ENCODE data around the gene MARCHF6.
"Not testable (repeated sequence)": the region's sequence is repeated elsewhere in the genome, so short reads cannot be mapped to it uniquely, and the experiment has no call there.

MARCHF6 gene

GRCh38 chr5:10365782-10366181 is 12.3 kb downstream of the MARCHF6 start:
- no peak overlapping the region for H3K27ac ChIP-seq (ENCODE audit: low read depth, low read length)
- H3K4me1 ChIP-seq (ENCODE audit: control insufficient read depth, insufficient read depth, low read length), result peaks cover 4% of the 10 kb centered on the region
- no peak overlapping the region for H3K4me3 ChIP-seq (ENCODE audit: low read length)
- no peaks in the 10 kb centered on the region for H3K36me3 ChIP-seq (ENCODE audit: control insufficient read depth, insufficient read depth, low read length)
- no peak overlapping the region for H3K9ac ChIP-seq (ENCODE audit: low read length)
- no peaks in the 10 kb centered on the region for H3K27me3 ChIP-seq (ENCODE audit: control insufficient read depth, insufficient read depth, low read length)

- no peaks in the 10 kb centered on the region for H3K27me3 ChIP-seq (ENCODE audit: control insufficient read depth, insufficient read depth, low read length)
- H3K27ac ChIP-seq (ENCODE audit: low read depth, low read length), result no peak overlapping the region
- H3K9ac ChIP-seq (ENCODE audit: low read length), result no peak overlapping the region
- H3K36me3 ChIP-seq (ENCODE audit: control insufficient read depth, insufficient read depth, low read length), result no peaks in the 10 kb centered on the region
- peaks cover 4% of the 10 kb centered on the region for H3K4me1 ChIP-seq (ENCODE audit: control insufficient read depth, insufficient read depth, low read length)
- H3K4me3 ChIP-seq (ENCODE audit: low read length), result no peak overlapping the region
These were observed 13.1 kb downstream of the MARCHF6 start for GRCh38 chr5:10366310-10367272.

GRCh38 chr5:10367579-10367978 is 14.1 kb downstream of the MARCHF6 start:
- peaks cover 4% of the 10 kb centered on the region for H3K4me1 ChIP-seq (ENCODE audit: control insufficient read depth, insufficient read depth, low read length)

GRCh38 chr5:10370931-10371330 is 17.4 kb downstream of the MARCHF6 start:
- Histone ChIP-seq H3K27ac (ENCODE audit: low read depth, low read length) (no peak overlapping the region), H3K4me3 (ENCODE audit: low read length) (no peak overlapping the region), H3K27me3 (ENCODE audit: control insufficient read depth, insufficient read depth, low read length) (no peaks in the 10 kb centered on the region), H3K4me1 (ENCODE audit: control insufficient read depth, insufficient read depth, low read length) (peaks cover 6% of the 10 kb centered on the region), H3K36me3 (ENCODE audit: control insufficient read depth, insufficient read depth, low read length) (no peaks in the 10 kb centered on the region), H3K9ac (ENCODE audit: low read length) (no peak overlapping the region)

More at GRCh38 chr5:10367579-10367978, 14.1 kb downstream of the MARCHF6 start:
- Histone ChIP-seq H3K27ac (ENCODE audit: low read depth, low read length) (no peak overlapping the region), H3K9ac (ENCODE audit: low read length) (no peak overlapping the region), H3K4me3 (ENCODE audit: low read length) (no peak overlapping the region), H3K27me3 (ENCODE audit: control insufficient read depth, insufficient read depth, low read length) (no peaks in the 10 kb centered on the region), H3K36me3 (ENCODE audit: control insufficient read depth, insufficient read depth, low read length) (no peaks in the 10 kb centered on the region)

- H3K4me1 ChIP-seq (ENCODE audit: control insufficient read depth, insufficient read depth, low read length); H3K27me3 ChIP-seq (ENCODE audit: control insufficient read depth, insufficient read depth, low read length); H3K4me3 ChIP-seq (ENCODE audit: low read length); H3K36me3 ChIP-seq (ENCODE audit: control insufficient read depth, insufficient read depth, low read length); H3K9ac ChIP-seq (ENCODE audit: low read length); H3K27ac ChIP-seq (ENCODE audit: low read depth, low read length): not testable (repeated sequence)
These were observed 17.9 kb downstream of the MARCHF6 start for GRCh38 chr5:10371369-10371768.

GRCh38 chr5:10372726-10373709 is 19.5 kb downstream of the MARCHF6 start:
- Histone ChIP-seq H3K4me1 (ENCODE audit: control insufficient read depth, insufficient read depth, low read length) (peaks cover 2% of the 10 kb centered on the region), H3K27me3 (ENCODE audit: control insufficient read depth, insufficient read depth, low read length) (no peaks in the 10 kb centered on the region), H3K36me3 (ENCODE audit: control insufficient read depth, insufficient read depth, low read length) (peaks cover 5% of the 10 kb centered on the region), H3K4me3 (ENCODE audit: low read length) (no peak overlapping the region), H3K9ac (ENCODE audit: low read length) (no peak overlapping the region), H3K27ac (ENCODE audit: low read depth, low read length) (no peak overlapping the region)

- peaks cover 2% of the 10 kb centered on the region for H3K4me1 ChIP-seq (ENCODE audit: control insufficient read depth, insufficient read depth, low read length)
- no peaks in the 10 kb centered on the region for H3K27me3 ChIP-seq (ENCODE audit: control insufficient read depth, insufficient read depth, low read length)
- peaks cover 5% of the 10 kb centered on the region for H3K36me3 ChIP-seq (ENCODE audit: control insufficient read depth, insufficient read depth, low read length)
- no peak overlapping the region for H3K4me3 ChIP-seq (ENCODE audit: low read length)
- no peak overlapping the region for H3K9ac ChIP-seq (ENCODE audit: low read length)
- H3K27ac ChIP-seq (ENCODE audit: low read depth, low read length), result no peak overlapping the region
These were observed 20.8 kb downstream of the MARCHF6 start for GRCh38 chr5:10374046-10375022.

- not testable (repeated sequence) for H3K36me3 ChIP-seq (ENCODE audit: control insufficient read depth, insufficient read depth, low read length); H3K4me1 ChIP-seq (ENCODE audit: control insufficient read depth, insufficient read depth, low read length); H3K4me3 ChIP-seq (ENCODE audit: low read length); H3K27me3 ChIP-seq (ENCODE audit: control insufficient read depth, insufficient read depth, low read length); H3K9ac ChIP-seq (ENCODE audit: low read length); H3K27ac ChIP-seq (ENCODE audit: low read depth, low read length)
These were observed 21.7 kb downstream of the MARCHF6 start for GRCh38 chr5:10375146-10375545.

- H3K9ac ChIP-seq (ENCODE audit: low read length), result no peak overlapping the region
- H3K27me3 ChIP-seq (ENCODE audit: control insufficient read depth, insufficient read depth, low read length), result no peaks in the 10 kb centered on the region
- H3K4me3 ChIP-seq (ENCODE audit: low read length), result no peak overlapping the region
- H3K4me1 ChIP-seq (ENCODE audit: control insufficient read depth, insufficient read depth, low read length), result peaks cover 2% of the 10 kb centered on the region
- peaks cover 5% of the 10 kb centered on the region for H3K36me3 ChIP-seq (ENCODE audit: control insufficient read depth, insufficient read depth, low read length)
- H3K27ac ChIP-seq (ENCODE audit: low read depth, low read length), result no peak overlapping the region
These were observed 23.0 kb downstream of the MARCHF6 start for GRCh38 chr5:10376544-10376943.

GRCh38 chr5:10377081-10377480 is 23.6 kb downstream of the MARCHF6 start:
- no peak overlapping the region for H3K27ac ChIP-seq (ENCODE audit: low read depth, low read length)
- H3K4me3 ChIP-seq (ENCODE audit: low read length), result no peak overlapping the region

GRCh38 chr5:10381803-10382202 is 28.3 kb downstream of the MARCHF6 start:
- Histone ChIP-seq H3K4me1 (ENCODE audit: control insufficient read depth, insufficient read depth, low read length) (no peaks in the 10 kb centered on the region), H3K4me3 (ENCODE audit: low read length) (no peak overlapping the region), H3K27me3 (ENCODE audit: control insufficient read depth, insufficient read depth, low read length) (no peaks in the 10 kb centered on the region), H3K9ac (ENCODE audit: low read length) (no peak overlapping the region), H3K27ac (ENCODE audit: low read depth, low read length) (no peak overlapping the region), H3K36me3 (ENCODE audit: control insufficient read depth, insufficient read depth, low read length) (peaks cover 3% of the 10 kb centered on the region)

More at GRCh38 chr5:10377081-10377480, 23.6 kb downstream of the MARCHF6 start:
- Histone ChIP-seq H3K4me1 (ENCODE audit: control insufficient read depth, insufficient read depth, low read length) (peaks cover 2% of the 10 kb centered on the region), H3K9ac (ENCODE audit: low read length) (no peak overlapping the region), H3K36me3 (ENCODE audit: control insufficient read depth, insufficient read depth, low read length) (peaks cover 5% of the 10 kb centered on the region), H3K27me3 (ENCODE audit: control insufficient read depth, insufficient read depth, low read length) (no peaks in the 10 kb centered on the region)

Data from rectal smooth muscle tissue (tissue), 1 donor.